Panc1 (cell line): ENCODE data around the gene CGB1.
"Not testable (repeated sequence)": the region's sequence is repeated elsewhere in the genome, so short reads cannot be mapped to it uniquely, and the experiment has no call there.

Experiments
- POLR2AphosphoS5 ChIP-seq: IDR thresholded peaks from 2 replicates; pipeline ENCODE4 v1.6.1; 2012; ENCODE audit warnings: mild to moderate bottlenecking, low read depth, low read length, moderate library complexity
- SIN3A ChIP-seq: IDR thresholded peaks from 2 replicates; pipeline ENCODE4 v1.6.1; 2012; ENCODE audit warnings: low read depth, mild to moderate bottlenecking, low read length, moderate library complexity, borderline replicate concordance; ENCODE audit not compliant: insufficient read depth
- TCF7L2 ChIP-seq: IDR thresholded peaks from 2 replicates; pipeline ENCODE4 v1.6.1; 2011; ENCODE audit warnings: mild to moderate bottlenecking, low read depth, low read length, inconsistent platforms
- TF ChIP-seq, protein P1 (sequence below): fragments of 450-650 bp; IDR thresholded peaks from 2 replicates; pipeline ENCODE4 v1.5.1; 2017; ENCODE audit warnings: mild to moderate bottlenecking
- TF ChIP-seq, protein P2 (sequence below), 2 experiments: IDR thresholded peaks; 2 replicates each; pipeline ENCODE4 v1.6.1; 2011 to 2012; ENCODE audit warnings: low read depth in 2 of 2, control low read depth in 1 of 2, low read length in 1 of 2, mild to moderate bottlenecking in 1 of 2, moderate library complexity in 1 of 2; ENCODE audit not compliant: insufficient read depth in 1 of 2

DNA sequence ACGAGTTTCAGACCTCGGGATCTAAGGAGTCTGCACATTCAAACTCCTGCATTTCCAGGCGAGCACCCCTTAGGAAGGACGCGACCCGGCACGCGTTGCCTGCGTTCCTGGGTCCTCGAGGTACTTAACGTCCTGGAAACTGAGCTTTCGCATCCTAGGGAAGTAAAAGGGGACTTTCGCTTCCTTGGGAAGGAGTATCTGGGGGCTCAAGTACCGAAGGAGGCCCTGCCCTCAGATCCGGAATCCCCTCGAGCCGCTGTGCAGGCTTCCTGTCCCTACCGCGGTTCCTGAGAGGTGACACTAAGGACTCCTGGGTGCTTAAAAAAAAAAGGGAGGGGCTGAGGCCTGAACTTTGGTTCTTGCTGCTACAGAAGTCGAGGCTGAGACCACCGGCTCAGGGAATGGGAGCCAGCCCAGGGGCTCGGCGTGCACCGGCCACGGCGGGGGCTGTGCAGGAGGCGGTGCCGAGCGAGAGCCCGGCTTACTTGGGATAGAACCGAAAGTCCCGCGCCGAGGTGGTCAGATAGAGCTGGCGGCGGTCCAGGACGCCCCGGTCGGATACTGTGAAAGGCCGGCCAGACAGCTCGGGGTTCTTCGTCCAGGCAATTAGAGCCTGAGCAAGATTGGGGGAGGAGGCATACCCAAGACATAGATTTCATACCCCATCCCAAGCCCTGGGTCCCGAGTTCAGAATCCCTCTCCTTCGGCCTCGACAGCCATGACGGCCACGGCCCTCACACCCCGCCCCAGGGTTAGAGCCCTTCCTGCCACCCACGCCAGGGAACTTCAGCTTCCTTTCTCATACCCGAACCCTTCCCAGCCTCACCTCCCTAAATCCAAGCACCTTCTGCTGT is 18.1 kb downstream of the CGB1 start:
- not testable (repeated sequence) for TF ChIP-seq SIN3A, TCF7L2, POLR2AphosphoS5
- TF ChIP-seq, protein P1, sequence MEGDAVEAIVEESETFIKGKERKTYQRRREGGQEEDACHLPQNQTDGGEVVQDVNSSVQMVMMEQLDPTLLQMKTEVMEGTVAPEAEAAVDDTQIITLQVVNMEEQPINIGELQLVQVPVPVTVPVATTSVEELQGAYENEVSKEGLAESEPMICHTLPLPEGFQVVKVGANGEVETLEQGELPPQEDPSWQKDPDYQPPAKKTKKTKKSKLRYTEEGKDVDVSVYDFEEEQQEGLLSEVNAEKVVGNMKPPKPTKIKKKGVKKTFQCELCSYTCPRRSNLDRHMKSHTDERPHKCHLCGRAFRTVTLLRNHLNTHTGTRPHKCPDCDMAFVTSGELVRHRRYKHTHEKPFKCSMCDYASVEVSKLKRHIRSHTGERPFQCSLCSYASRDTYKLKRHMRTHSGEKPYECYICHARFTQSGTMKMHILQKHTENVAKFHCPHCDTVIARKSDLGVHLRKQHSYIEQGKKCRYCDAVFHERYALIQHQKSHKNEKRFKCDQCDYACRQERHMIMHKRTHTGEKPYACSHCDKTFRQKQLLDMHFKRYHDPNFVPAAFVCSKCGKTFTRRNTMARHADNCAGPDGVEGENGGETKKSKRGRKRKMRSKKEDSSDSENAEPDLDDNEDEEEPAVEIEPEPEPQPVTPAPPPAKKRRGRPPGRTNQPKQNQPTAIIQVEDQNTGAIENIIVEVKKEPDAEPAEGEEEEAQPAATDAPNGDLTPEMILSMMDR = not testable (repeated sequence)
- TF ChIP-seq, protein P2, sequence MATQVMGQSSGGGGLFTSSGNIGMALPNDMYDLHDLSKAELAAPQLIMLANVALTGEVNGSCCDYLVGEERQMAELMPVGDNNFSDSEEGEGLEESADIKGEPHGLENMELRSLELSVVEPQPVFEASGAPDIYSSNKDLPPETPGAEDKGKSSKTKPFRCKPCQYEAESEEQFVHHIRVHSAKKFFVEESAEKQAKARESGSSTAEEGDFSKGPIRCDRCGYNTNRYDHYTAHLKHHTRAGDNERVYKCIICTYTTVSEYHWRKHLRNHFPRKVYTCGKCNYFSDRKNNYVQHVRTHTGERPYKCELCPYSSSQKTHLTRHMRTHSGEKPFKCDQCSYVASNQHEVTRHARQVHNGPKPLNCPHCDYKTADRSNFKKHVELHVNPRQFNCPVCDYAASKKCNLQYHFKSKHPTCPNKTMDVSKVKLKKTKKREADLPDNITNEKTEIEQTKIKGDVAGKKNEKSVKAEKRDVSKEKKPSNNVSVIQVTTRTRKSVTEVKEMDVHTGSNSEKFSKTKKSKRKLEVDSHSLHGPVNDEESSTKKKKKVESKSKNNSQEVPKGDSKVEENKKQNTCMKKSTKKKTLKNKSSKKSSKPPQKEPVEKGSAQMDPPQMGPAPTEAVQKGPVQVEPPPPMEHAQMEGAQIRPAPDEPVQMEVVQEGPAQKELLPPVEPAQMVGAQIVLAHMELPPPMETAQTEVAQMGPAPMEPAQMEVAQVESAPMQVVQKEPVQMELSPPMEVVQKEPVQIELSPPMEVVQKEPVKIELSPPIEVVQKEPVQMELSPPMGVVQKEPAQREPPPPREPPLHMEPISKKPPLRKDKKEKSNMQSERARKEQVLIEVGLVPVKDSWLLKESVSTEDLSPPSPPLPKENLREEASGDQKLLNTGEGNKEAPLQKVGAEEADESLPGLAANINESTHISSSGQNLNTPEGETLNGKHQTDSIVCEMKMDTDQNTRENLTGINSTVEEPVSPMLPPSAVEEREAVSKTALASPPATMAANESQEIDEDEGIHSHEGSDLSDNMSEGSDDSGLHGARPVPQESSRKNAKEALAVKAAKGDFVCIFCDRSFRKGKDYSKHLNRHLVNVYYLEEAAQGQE (IDR thresholded peaks at IDR 0.05; ENCODE audit: insufficient read depth in 1 of 2, low read depth in 2 of 2, low read length in 1 of 2) = not testable (repeated sequence)
